ENCODE measurements around the gene NOP14.

The NOP14 gene

DNA sequence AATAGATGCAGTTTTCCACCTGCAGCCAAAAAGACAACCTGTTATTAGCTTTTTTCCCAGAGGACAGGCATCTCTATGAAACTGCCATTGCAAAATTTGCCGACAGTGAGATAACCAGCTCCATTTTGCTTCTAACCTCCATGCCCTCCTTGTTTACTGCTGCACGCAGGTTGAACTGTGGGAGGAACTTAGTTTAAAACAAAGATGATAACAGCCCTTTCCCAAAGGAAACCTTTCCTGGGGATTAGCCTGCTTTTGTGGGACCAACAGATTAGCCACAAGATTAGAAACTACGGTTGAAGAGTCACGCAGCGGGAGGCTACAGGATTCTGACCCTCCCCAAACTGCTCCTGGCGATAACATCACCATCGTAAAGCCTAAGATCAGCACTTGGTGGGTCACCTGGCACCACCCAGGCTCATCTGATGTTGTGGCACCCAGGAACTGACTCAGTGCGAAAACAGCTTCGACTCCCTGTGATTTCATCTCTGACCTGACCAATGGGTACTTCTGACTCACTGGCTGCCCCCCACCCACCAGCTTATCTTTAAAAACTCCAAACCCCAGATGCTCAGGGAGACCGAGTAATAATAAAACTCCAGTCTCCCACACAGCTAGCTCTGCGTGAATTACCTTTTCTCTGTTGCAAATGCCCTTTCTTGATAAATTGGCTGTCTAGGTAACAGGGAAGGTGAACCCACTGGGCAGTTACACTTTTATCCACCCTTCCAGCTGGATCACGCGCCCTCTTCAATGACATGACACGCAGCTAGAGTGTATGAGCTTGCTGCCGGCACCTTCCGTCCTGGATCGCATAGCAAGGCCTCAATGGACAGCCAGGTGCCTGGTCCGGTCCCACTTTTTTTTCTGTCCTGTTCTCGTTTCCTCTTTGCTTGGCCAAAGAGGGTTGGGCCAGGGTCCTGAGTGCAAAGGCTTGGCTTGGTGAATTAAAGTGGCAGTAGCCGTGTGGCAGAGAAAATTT is 27.2 kb downstream of the NOP14 start:
- H3K4me3 ChIP-seq (ENCODE audit: low read depth, low read length), result peak overlapping the region; percentile 92
- H3K36me3 ChIP-seq (ENCODE audit: control insufficient read depth in 2 of 2, insufficient read depth in 1 of 2, low read length in 2 of 2), result peaks cover 6 to 71% of the 10 kb centered on the region in 2 experiments; a peak in 2 of 3 replicates
- H3K4me1 ChIP-seq (ENCODE audit: control insufficient read depth, insufficient read depth, low read length), result no peaks in the 10 kb centered on the region; the same call in 1 of the 2 replicates
- H3K9me3 ChIP-seq (ENCODE audit: control insufficient read depth, insufficient read depth, low read depth, low read length), result no peaks in the 10 kb centered on the region
- POLR2A ChIA-PET, result interaction anchor here (0.8 to 1.6 kb wide), 4 partner anchors 7 to 467 kb away, joined by 3 to 4 read pairs (median 4); partner anchors contain the start of genes GRK4, NOP14 and RNF4
- TF ChIP-seq ZIC2 (tag by site-specific recombination; IDR thresholded peaks at IDR 0.05) (peak; percentile 60), ZNF777 (tag by site-specific recombination; IDR thresholded peaks at IDR 0.05; ENCODE audit: borderline replicate concordance) (no peak), ZNF629 (tag by site-specific recombination; IDR thresholded peaks at IDR 0.05) (peak; percentile 12; the same call in 1 of the 2 replicates), ZEB2 (tag by site-specific recombination; IDR thresholded peaks at IDR 0.05) (no peak), GLIS2 (tag by site-specific recombination; IDR thresholded peaks at IDR 0.05) (peak; percentile 40; the same call in 1 of the 2 replicates), OSR2 (tag by site-specific recombination; IDR thresholded peaks at IDR 0.05) (peak; percentile 17; the same call in 1 of the 2 replicates), YY1 (tag by site-specific recombination; IDR thresholded peaks at IDR 0.05) (no peak), ZNF660 (tag by site-specific recombination; IDR thresholded peaks at IDR 0.05) (no peak), KLF1 (tag by site-specific recombination; IDR thresholded peaks at IDR 0.05) (peak; percentile 39), SCRT2 (tag by site-specific recombination; IDR thresholded peaks at IDR 0.05) (0 out of 2 replicates have a peak, but pooled peaks have one; percentile 45), EGR2 (tag by site-specific recombination; IDR thresholded peaks at IDR 0.05; ENCODE audit: low read depth) (peak; percentile 21; the same call in 1 of the 2 replicates), ZNF670 (tag by site-specific recombination; IDR thresholded peaks at IDR 0.05; ENCODE audit: low read depth) (no peak), ZNF585B (tag by site-specific recombination; IDR thresholded peaks at IDR 0.05) (no peak), ZBTB1 (tag by site-specific recombination; IDR thresholded peaks at IDR 0.05) (0 out of 2 replicates have a peak, but pooled peaks have one; percentile 4), MEIS1 (CRISPR knock-in tag; IDR thresholded peaks at IDR 0.05; ENCODE audit: borderline replicate concordance) (no peak), WT1 (tag by site-specific recombination; IDR thresholded peaks at IDR 0.05) (0 out of 2 replicates have a peak, but pooled peaks have one; percentile 50), KLF17 (tag by site-specific recombination; IDR thresholded peaks at IDR 0.05) (peak; percentile 60; the same call in 1 of the 2 replicates), ZNF26 (tag by site-specific recombination; IDR thresholded peaks at IDR 0.05) (no peak), SP7 (tag by site-specific recombination; IDR thresholded peaks at IDR 0.05) (peak; percentile 79; the same call in 1 of the 2 replicates), ZNF16 (tag by site-specific recombination; IDR thresholded peaks at IDR 0.05; ENCODE audit: low read depth) (no peak), GLIS1 (tag by site-specific recombination; IDR thresholded peaks at IDR 0.05) (peak; percentile 93)
- TF ChIP-seq, protein P1, sequence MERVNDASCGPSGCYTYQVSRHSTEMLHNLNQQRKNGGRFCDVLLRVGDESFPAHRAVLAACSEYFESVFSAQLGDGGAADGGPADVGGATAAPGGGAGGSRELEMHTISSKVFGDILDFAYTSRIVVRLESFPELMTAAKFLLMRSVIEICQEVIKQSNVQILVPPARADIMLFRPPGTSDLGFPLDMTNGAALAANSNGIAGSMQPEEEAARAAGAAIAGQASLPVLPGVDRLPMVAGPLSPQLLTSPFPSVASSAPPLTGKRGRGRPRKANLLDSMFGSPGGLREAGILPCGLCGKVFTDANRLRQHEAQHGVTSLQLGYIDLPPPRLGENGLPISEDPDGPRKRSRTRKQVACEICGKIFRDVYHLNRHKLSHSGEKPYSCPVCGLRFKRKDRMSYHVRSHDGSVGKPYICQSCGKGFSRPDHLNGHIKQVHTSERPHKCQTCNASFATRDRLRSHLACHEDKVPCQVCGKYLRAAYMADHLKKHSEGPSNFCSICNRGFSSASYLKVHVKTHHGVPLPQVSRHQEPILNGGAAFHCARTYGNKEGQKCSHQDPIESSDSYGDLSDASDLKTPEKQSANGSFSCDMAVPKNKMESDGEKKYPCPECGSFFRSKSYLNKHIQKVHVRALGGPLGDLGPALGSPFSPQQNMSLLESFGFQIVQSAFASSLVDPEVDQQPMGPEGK (tag by site-specific recombination; IDR thresholded peaks at IDR 0.05), result 0 out of 2 replicates have a peak, but pooled peaks have one; percentile 15
- no peak overlapping the region for H3K27ac ChIP-seq (ENCODE audit: extremely low read depth, low read depth, low read length)
- CTCF ChIA-PET, result interaction anchor here (1.6 kb wide), 2 partner anchors 18 to 20 kb away, joined by 3 to 7 read pairs; no protein-coding TSS in a partner anchor

All from HEK293 (cell line).